Uterus (tissue), 4 donors: ENCODE measurements around the gene KCNJ15. TPM values are rescaled to one million over a fixed set of nuclear protein-coding genes. Genes with fewer than 3 reads are reported as not detected.

Source experiments
- DNase-seq, 2 donors: peaks; one replicate each; pipeline ENCODE4 v3.0.0-alpha.2; 2019 to 2020
- H3K27ac ChIP-seq, 2 donors: fragments of 200-600 bp; sonication (generic); 1 replicate in 1 of 2; 2 replicates in 1 of 2; pipeline ENCODE4 v1.5.1; 2016 to 2018
- H3K27me3 ChIP-seq, 2 donors: fragments of 200-600 bp; sonication (generic); one replicate each; pipeline ENCODE4 v1.5.1; 2018 to 2019; ENCODE audit warnings: control low read depth in 1 of 2
- H3K36me3 ChIP-seq, 2 donors: fragments of 200-600 bp; sonication (generic); one replicate each; pipeline ENCODE4 v1.5.1; 2019; ENCODE audit warnings: control low read depth in 1 of 2
- H3K4me1 ChIP-seq, 2 donors: fragments of 200-600 bp; sonication (generic); one replicate each; pipeline ENCODE4 v1.5.1; 2018 to 2019; ENCODE audit warnings: control low read depth in 1 of 2
- H3K4me3 ChIP-seq, 2 donors: fragments of 200-600 bp; sonication (generic); 1 replicate in 1 of 2; 2 replicates in 1 of 2; pipeline ENCODE4 v1.5.1; 2018 to 2019; ENCODE audit warnings: mild to moderate bottlenecking in 1 of 2
- H3K9me3 ChIP-seq, 2 donors: fragments of 200-600 bp; sonication (generic); one replicate each; pipeline ENCODE4 v1.5.1; 2019; ENCODE audit warnings: control low read depth in 1 of 2
- CTCF ChIP-seq, 4 experiments: fragments of 200-600 bp in 2 of 4; fragments of 450-650 bp in 2 of 4; sonication (generic) in 2 of 4; IDR thresholded peaks; one replicate each; pipeline ENCODE4 v1.5.1; 2016 to 2019; ENCODE audit warnings: antibody characterized with exemption in 4 of 4, mild to moderate bottlenecking in 2 of 4, moderate library complexity in 1 of 4
- POLR2A ChIP-seq, 2 donors: fragments of 450-650 bp; IDR thresholded peaks; one replicate each; pipeline ENCODE4 v1.6.1; 2016; ENCODE audit warnings: antibody characterized with exemption in 2 of 2, mild to moderate bottlenecking in 1 of 2, moderate library complexity in 1 of 2
- intact Hi-C: fragments of 100-400 bp; cut with DNase I; formaldehyde crosslinking; loops from one replicate; pipeline ENCODE4 v1.15.1; 2023; ENCODE audit warnings: low total_unique reads
- total RNA-seq, 4 donors: library from RNA; depleted of rRNA in 3 of 4; stranded (reverse); fragments of >200 nt in 3 of 4; gene quantifications; one replicate each; pipeline versions ENCODE4 v1.1.0 to v1.2.4, GENCODE V29; 2014 to 2023
- donor health status: DM: yes; HTN: yes; CAD: no.

The KCNJ15 gene
- total RNA-seq, 4 donors from 2014 or later = 0.21 to 1.1 (median 0.28) TPM

GRCh38 chr21:38263493-38263892 is 6.7 kb downstream of the KCNJ15 start:
- intact Hi-C loops = no loop called here
- Histone ChIP-seq H3K4me1 (no peaks in the 10 kb centered on the region), H3K27me3 (no peaks in the 10 kb centered on the region), H3K4me3 (no peak overlapping the region), H3K9me3 (no peaks in the 10 kb centered on the region), H3K27ac (no peak overlapping the region), H3K36me3 (no peaks in the 10 kb centered on the region)
- no peak for TF ChIP-seq POLR2A (IDR thresholded peaks at IDR 0.05)
- TF ChIP-seq CTCF (IDR thresholded peaks at IDR 0.05) = no peak
- no peak for DNase-seq

- Histone ChIP-seq H3K4me1 (no peaks in the 10 kb centered on the region), H3K4me3 (no peak overlapping the region), H3K36me3 (no peaks in the 10 kb centered on the region), H3K27ac (no peak overlapping the region), H3K27me3 (no peaks in the 10 kb centered on the region), H3K9me3 (no peaks in the 10 kb centered on the region)
- intact Hi-C loops = no loop called here
- TF ChIP-seq POLR2A (IDR thresholded peaks at IDR 0.05) (no peak), CTCF (IDR thresholded peaks at IDR 0.05) (no peak)
- DNase-seq = no peak
These were observed 7.8 kb downstream of the KCNJ15 start for GRCh38 chr21:38264571-38264970.

GRCh38 chr21:38265166-38265565 is 8.4 kb downstream of the KCNJ15 start:
- Histone ChIP-seq H3K27ac (no peak overlapping the region), H3K4me3 (no peak overlapping the region), H3K36me3 (no peaks in the 10 kb centered on the region), H3K9me3 (no peaks in the 10 kb centered on the region), H3K4me1 (no peaks in the 10 kb centered on the region), H3K27me3 (no peaks in the 10 kb centered on the region)
- intact Hi-C loops = no loop called here
- TF ChIP-seq CTCF (IDR thresholded peaks at IDR 0.05) = no peak
- TF ChIP-seq POLR2A (IDR thresholded peaks at IDR 0.05) = no peak
- DNase-seq = no peak

- no peaks in the 10 kb centered on the region for H3K9me3 ChIP-seq
- no peaks in the 10 kb centered on the region for H3K36me3 ChIP-seq
- intact Hi-C loops = no loop called here
- H3K27ac ChIP-seq = no peak overlapping the region
- H3K4me3 ChIP-seq = no peak overlapping the region
- no peaks in the 10 kb centered on the region for H3K27me3 ChIP-seq
- TF ChIP-seq CTCF (IDR thresholded peaks at IDR 0.05) (no peak), POLR2A (IDR thresholded peaks at IDR 0.05) (no peak)
- H3K4me1 ChIP-seq = no peaks in the 10 kb centered on the region
- DNase-seq = no peak
These were observed 9.9 kb downstream of the KCNJ15 start for GRCh38 chr21:38266732-38267131.

- intact Hi-C loops = no loop called here
- TF ChIP-seq CTCF (IDR thresholded peaks at IDR 0.05) = no peak
- TF ChIP-seq POLR2A (IDR thresholded peaks at IDR 0.05) = no peak
- no peaks in the 10 kb centered on the region for H3K27me3 ChIP-seq
- H3K27ac ChIP-seq = no peak overlapping the region
- no peak overlapping the region for H3K4me3 ChIP-seq
- H3K9me3 ChIP-seq = no peaks in the 10 kb centered on the region
- no peaks in the 10 kb centered on the region for H3K36me3 ChIP-seq
- no peak for DNase-seq
- no peaks in the 10 kb centered on the region for H3K4me1 ChIP-seq
These were observed 10.5 kb downstream of the KCNJ15 start for GRCh38 chr21:38267136-38267755.
